A549 treated with RU486 at 1 μM for 4 hours (cell line): ENCODE measurements around the gene BHMT. TPM values are rescaled to one million over a fixed set of nuclear protein-coding genes. Genes with fewer than 3 reads are reported as not detected.

Experiments used
- total RNA-seq: library from RNA; stranded (reverse); fragments of 200-300 nt; extraction: Qiagen RNA extraction; gene quantifications from 5 replicates; pipeline ENCODE4 v1.2.3, GENCODE V29; 2022; ENCODE audit warnings: low read depth

The BHMT gene, protein sequence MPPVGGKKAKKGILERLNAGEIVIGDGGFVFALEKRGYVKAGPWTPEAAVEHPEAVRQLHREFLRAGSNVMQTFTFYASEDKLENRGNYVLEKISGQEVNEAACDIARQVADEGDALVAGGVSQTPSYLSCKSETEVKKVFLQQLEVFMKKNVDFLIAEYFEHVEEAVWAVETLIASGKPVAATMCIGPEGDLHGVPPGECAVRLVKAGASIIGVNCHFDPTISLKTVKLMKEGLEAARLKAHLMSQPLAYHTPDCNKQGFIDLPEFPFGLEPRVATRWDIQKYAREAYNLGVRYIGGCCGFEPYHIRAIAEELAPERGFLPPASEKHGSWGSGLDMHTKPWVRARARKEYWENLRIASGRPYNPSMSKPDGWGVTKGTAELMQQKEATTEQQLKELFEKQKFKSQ
- 0.05 TPM in 1 of 5 replicates, not detected in the others for total RNA-seq

DNA sequence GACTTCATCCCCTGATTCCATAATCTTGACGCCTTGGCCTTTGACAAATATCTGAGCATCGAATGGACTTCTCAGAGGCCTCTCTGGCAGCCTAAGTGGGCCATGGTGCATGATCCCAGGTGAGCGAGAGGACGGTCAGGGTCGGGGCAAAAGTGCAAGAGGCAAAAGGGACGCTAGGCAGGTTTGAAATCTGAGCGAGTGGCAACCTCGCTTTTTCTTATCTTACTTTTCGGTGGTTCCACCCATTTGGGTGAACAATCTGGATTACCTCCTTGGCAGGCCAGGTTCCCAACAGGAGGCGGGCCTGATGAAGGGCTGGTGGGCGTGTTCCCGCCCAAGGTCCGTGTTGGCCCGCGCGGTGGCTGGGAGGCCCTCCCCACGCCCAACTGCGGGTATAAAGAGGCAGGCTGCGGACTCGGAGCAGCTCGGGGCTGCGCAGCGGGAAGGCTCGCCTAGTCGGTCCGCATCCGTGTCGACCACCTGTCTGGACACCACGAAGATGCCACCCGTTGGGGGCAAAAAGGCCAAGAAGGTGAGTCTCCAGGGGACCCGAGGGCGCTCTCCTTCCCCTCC is at the start of gene BHMT:
Gene BHMT (plus strand): TSS at position 423 of the 573 bp plus-strand sequence. CDS start 77 bp downstream, at position 500.

DNA sequence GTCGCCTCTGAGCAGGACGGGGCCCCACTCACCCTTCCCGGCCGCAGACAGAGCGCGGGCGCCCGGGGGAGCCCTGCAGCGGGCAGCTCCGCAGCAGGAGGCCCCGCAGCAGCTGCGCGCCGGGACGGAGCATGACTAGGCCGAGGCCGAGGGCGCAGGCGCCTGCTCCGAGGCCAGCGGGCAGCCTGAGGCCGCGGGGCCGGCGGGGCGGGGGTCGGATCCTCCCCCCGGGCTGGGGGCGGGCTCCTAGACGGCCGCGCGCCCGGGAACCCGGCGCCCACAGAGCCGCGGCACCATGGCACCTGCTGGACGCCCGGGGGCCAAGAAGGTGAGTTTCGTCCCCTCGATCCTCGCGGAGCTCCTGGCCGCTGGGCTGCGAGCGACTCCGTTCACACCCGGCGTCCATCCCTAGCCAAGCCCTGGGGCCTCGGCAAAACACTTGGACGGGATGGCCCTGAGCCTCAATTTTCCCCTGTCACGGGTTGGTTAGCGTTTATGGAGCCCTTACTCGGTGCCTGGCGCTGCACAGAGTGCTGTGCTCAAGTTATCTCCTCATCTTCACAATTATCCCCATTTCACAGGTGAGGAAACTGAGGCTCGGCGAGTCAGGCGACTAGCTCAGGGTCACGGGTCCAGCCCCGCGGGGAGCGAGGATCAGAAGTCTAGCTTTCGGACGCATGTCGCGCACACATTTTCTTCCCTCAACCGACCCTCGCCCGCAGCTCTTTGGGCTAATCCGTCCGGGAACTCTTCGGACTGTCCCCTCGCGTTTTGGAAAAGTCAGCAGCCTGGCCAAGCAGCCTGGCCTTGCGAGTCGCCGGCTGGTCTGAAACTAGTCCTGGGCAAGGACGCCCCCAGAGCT is 41.9 kb upstream of the BHMT start, which contains the start of the genes BHMT2 and DMGDH:
Gene BHMT2 (plus strand): TSS at position 280 of the 862 bp plus-strand sequence. CDS start 16 bp downstream, at position 296.
Gene DMGDH (minus strand): TSS at position 187 of the 862 bp plus-strand sequence. CDS start 54 bp downstream, at position 133.

Other genes starting within 250 kb of the BHMT start
- gene ARSB, start 126.5 kb upstream of the BHMT start, total RNA-seq: 7.7 to 9.1 TPM (median 8.8 TPM) in 5 replicates
- not detected in 5 replicates for gene DMGDH, start 42.1 kb upstream of the BHMT start, total RNA-seq
- gene BHMT2, start 42.0 kb upstream of the BHMT start, total RNA-seq: 0.15 TPM in 1 of 5 replicates, not detected in the others
- gene JMY, start 124.3 kb downstream of the BHMT start, total RNA-seq: 1.7 to 3.8 TPM (median 3.5 TPM) in 5 replicates